ENCODE data around the gene UCKL1.

The UCKL1 gene

GRCh38 chr20:63955827-63956663 lies at the start of gene UCKL1:
TSS of gene UCKL1 (minus strand) at chr20:63956416. CDS start at chr20:63956372, 44 bp downstream.
- Mint-ChIP-seq H3K36me3 (no peaks in the 10 kb centered on the region), H3K9me3 (ENCODE audit: low read depth) (no peaks in the 10 kb centered on the region), H3K27ac (peak within 1 kb of the TSS; percentile 86), H3K4me3 (peak within 1 kb of the TSS; percentile 84), H3K27me3 (no peaks in the 10 kb centered on the region), H3K4me1 (ENCODE audit: low read depth) (peaks cover 36% of the 10 kb centered on the region)

GRCh38 chr20:64005394-64005793 lies 49.2 kb upstream of the UCKL1 start:
- peaks cover 13% of the 10 kb centered on the region for H3K9me3 Mint-ChIP-seq (ENCODE audit: low read depth)
- H3K27ac Mint-ChIP-seq, result no peak overlapping the region
- no peaks in the 10 kb centered on the region for H3K27me3 Mint-ChIP-seq
- H3K4me3 Mint-ChIP-seq, result no peak overlapping the region
- peaks cover 5% of the 10 kb centered on the region for H3K4me1 Mint-ChIP-seq (ENCODE audit: low read depth)
- peaks cover 20% of the 10 kb centered on the region for H3K36me3 Mint-ChIP-seq

- no peak overlapping the region for H3K4me3 Mint-ChIP-seq
- H3K4me1 Mint-ChIP-seq (ENCODE audit: low read depth), result peaks cover 3% of the 10 kb centered on the region
- H3K36me3 Mint-ChIP-seq, result peaks cover 12% of the 10 kb centered on the region
- H3K9me3 Mint-ChIP-seq (ENCODE audit: low read depth), result peaks cover 7% of the 10 kb centered on the region
- H3K27me3 Mint-ChIP-seq, result no peaks in the 10 kb centered on the region
- H3K27ac Mint-ChIP-seq, result no peak overlapping the region
Observed at GRCh38 chr20:64003960-64004725, 47.9 kb upstream of the UCKL1 start.

DNA sequence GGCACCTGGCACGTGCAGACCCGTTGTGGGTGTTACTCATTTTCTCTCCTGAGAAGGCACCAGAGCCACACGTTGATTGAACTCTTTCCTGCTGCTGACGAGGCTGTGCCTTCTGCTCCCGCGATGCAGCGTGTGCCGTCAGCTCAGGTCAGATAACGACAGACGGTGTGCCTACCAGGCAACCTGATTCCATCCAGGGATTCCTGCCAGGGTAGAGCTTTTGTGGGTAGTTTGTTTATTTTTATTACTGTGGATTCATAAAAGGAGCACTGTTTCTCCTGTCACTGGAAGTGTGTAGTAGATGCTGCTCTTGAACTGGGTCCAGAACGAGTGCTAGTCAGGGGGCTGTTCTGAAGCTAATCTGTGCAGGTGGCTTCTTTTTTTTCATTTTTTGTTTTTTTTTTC lies 45.4 kb upstream of the UCKL1 start:
- peaks cover 3% of the 10 kb centered on the region for H3K4me1 Mint-ChIP-seq (ENCODE audit: low read depth)
- no peaks in the 10 kb centered on the region for H3K27me3 Mint-ChIP-seq
- peaks cover 8% of the 10 kb centered on the region for H3K36me3 Mint-ChIP-seq
- H3K4me3 Mint-ChIP-seq, result no peak overlapping the region
- no peaks in the 10 kb centered on the region for H3K9me3 Mint-ChIP-seq (ENCODE audit: low read depth)
- no peak overlapping the region for H3K27ac Mint-ChIP-seq

DNA sequence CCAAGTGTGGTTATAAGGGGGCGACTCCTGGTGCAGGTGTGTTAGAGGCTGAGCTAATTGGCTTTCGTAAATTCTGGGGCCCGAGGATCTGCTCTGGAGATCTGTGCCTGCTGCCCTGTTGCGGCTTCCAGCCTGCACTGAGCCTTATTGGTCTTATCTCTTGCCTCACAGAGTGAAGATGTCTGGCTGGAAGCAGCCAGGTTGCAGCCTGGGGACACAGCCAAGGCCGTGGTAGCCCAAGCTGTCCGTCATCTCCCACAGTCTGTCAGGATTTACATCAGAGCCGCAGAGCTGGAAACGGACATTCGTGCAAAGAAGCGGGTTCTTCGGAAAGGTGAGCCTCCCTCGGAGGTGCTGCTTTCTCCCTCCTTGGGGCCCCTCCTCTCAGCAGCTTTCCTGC lies 44.7 kb upstream of the UCKL1 start:
- Mint-ChIP-seq H3K4me1 (ENCODE audit: low read depth) (peaks cover 3% of the 10 kb centered on the region), H3K27me3 (no peaks in the 10 kb centered on the region), H3K27ac (no peak overlapping the region), H3K36me3 (peaks cover 8% of the 10 kb centered on the region), H3K4me3 (no peak overlapping the region), H3K9me3 (ENCODE audit: low read depth) (no peaks in the 10 kb centered on the region)

DNA sequence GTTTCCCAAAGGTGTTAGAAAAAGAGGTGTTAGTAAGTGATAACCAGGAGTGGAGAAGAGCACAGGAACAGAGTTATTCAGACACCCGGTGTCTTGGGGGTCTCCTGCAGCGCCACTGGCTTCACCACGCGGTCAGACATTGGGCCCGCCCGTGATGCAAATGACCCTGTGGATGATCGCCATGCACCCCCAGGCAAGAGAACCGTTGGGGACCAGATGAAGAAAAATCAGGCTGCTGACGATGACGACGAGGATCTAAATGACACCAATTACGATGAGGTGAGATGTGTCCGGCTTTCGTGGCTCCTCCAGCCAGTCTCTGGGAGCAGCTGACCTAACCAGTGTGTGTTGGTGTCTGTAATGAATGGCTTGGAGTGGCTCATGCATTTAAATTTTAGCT lies 26.7 kb upstream of the UCKL1 start:
- Mint-ChIP-seq H3K4me1 (ENCODE audit: low read depth) (peaks cover 48% of the 10 kb centered on the region), H3K36me3 (peaks cover 9% of the 10 kb centered on the region), H3K27me3 (no peaks in the 10 kb centered on the region), H3K27ac (peak overlapping the region; percentile 16), H3K4me3 (peak overlapping the region; percentile 93), H3K9me3 (ENCODE audit: low read depth) (no peaks in the 10 kb centered on the region)

GRCh38 chr20:63980806-63981728 lies 24.9 kb upstream of the UCKL1 start, which contains the start of gene PRPF6:
TSS of gene PRPF6 (plus strand) at chr20:63981132. CDS start at chr20:63981246, 114 bp downstream.
- Mint-ChIP-seq H3K9me3 (ENCODE audit: low read depth) (no peaks in the 10 kb centered on the region), H3K36me3 (peaks cover 9% of the 10 kb centered on the region), H3K4me1 (ENCODE audit: low read depth) (peaks cover 66% of the 10 kb centered on the region), H3K4me3 (peak within 1 kb of the TSS; percentile 93), H3K27ac (peak within 1 kb of the TSS; percentile 98), H3K27me3 (no peaks in the 10 kb centered on the region)

DNA sequence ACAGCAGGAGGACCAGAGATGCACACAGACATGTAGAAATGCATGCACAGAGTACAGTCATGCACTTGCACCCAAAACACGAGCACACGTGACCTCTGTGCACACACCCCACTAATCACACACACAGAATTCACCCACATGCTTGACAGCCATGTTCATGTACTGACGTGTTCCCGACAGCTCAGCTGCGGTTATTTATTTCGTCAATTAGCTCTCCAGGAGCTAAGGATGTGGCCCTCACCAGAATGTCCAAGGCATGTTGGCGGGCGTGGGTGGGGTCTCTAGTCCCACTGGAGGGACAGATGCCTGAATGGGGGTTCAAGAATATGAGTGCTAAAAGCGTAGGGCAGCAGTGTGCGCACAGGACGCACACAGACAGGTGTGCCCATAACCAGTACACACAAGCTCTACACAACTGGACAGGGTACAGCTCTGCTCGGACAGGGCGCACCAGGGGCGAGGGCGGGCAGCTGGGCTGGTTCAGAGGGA lies 24.1 kb upstream of the UCKL1 start:
- Mint-ChIP-seq H3K9me3 (ENCODE audit: low read depth) (no peaks in the 10 kb centered on the region), H3K36me3 (peaks cover 9% of the 10 kb centered on the region), H3K4me3 (peak overlapping the region; percentile 93), H3K27me3 (no peaks in the 10 kb centered on the region), H3K27ac (peak overlapping the region; percentile 98), H3K4me1 (ENCODE audit: low read depth) (peaks cover 63% of the 10 kb centered on the region)

- Mint-ChIP-seq H3K27me3 (no peaks in the 10 kb centered on the region), H3K4me1 (ENCODE audit: low read depth) (peaks cover 64% of the 10 kb centered on the region), H3K27ac (peak within 1 kb of the TSS; percentile 98), H3K4me3 (peak within 1 kb of the TSS; percentile 93), H3K36me3 (peaks cover 9% of the 10 kb centered on the region), H3K9me3 (ENCODE audit: low read depth) (no peaks in the 10 kb centered on the region)
Observed at GRCh38 chr20:63979557-63980316, 23.5 kb upstream of the UCKL1 start, which contains the start of gene SAMD10. TSS of gene SAMD10 (minus strand) at chr20:63979642. CDS start at chr20:63979467, 175 bp downstream.

DNA sequence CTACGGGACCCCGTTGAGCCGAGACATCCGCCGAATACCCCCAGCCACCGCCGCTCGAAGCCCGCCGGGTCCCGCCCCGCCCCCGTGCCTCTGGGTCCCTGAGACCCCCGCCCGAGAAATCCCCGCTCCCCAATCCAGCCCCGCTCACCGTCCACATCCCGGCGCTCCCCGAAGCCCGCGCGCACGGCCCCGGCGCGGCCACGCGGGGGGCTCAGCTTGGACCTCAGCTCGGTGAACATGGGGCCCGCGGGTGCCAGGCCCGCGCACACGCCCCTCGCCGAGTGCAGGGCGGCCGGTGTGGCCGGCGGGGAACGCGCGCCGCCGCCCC lies 23.0 kb upstream of the UCKL1 start:
- H3K36me3 Mint-ChIP-seq, result peaks cover 5% of the 10 kb centered on the region
- no peaks in the 10 kb centered on the region for H3K27me3 Mint-ChIP-seq
- peaks cover 60% of the 10 kb centered on the region for H3K4me1 Mint-ChIP-seq (ENCODE audit: low read depth)
- no peaks in the 10 kb centered on the region for H3K9me3 Mint-ChIP-seq (ENCODE audit: low read depth)
- H3K27ac Mint-ChIP-seq, result peak overlapping the region; percentile 16
- peak overlapping the region; percentile 84 for H3K4me3 Mint-ChIP-seq

- H3K27me3 Mint-ChIP-seq, result no peaks in the 10 kb centered on the region
- peak overlapping the region; percentile 66 for H3K27ac Mint-ChIP-seq
- peak overlapping the region; percentile 84 for H3K4me3 Mint-ChIP-seq
- H3K9me3 Mint-ChIP-seq (ENCODE audit: low read depth), result no peaks in the 10 kb centered on the region
- H3K4me1 Mint-ChIP-seq (ENCODE audit: low read depth), result peaks cover 63% of the 10 kb centered on the region
- peaks cover 5% of the 10 kb centered on the region for H3K36me3 Mint-ChIP-seq
Observed at GRCh38 chr20:63978319-63979228, 22.4 kb upstream of the UCKL1 start.

- peaks cover 60% of the 10 kb centered on the region for H3K4me1 Mint-ChIP-seq (ENCODE audit: low read depth)
- peak overlapping the region; percentile 66 for H3K27ac Mint-ChIP-seq
- peaks cover 5% of the 10 kb centered on the region for H3K36me3 Mint-ChIP-seq
- no peaks in the 10 kb centered on the region for H3K27me3 Mint-ChIP-seq
- peak overlapping the region; percentile 84 for H3K4me3 Mint-ChIP-seq
- no peaks in the 10 kb centered on the region for H3K9me3 Mint-ChIP-seq (ENCODE audit: low read depth)
Observed at GRCh38 chr20:63977739-63978276, 21.6 kb upstream of the UCKL1 start.
